GM12878 (cell line): ENCODE data around the gene NEK2. TPM values are rescaled to one million over a fixed set of nuclear protein-coding genes. Genes with fewer than 3 reads are reported as not detected.

Experiments
- ATF2 ChIP-seq: IDR thresholded peaks from 2 replicates; pipeline ENCODE4 v1.6.1; 2012; ENCODE audit warnings: low read length, inconsistent platforms
- CTCF ChIP-seq, 3 experiments: IDR thresholded peaks in 2 of 3; conservative IDR thresholded peaks in 1 of 3; 2 replicates each; pipeline ENCODE4 v1.5.1; 2011; ENCODE audit warnings: low read depth in 3 of 3, low read length in 3 of 3, mild to moderate bottlenecking in 3 of 3, control low read depth in 2 of 3, moderate library complexity in 2 of 3, inconsistent platforms in 1 of 3, mixed read lengths in 1 of 3; ENCODE audit not compliant: control insufficient read depth in 2 of 3, insufficient read depth in 1 of 3; ENCODE audit errors: extremely low read depth in 1 of 3
- FOS ChIP-seq: IDR thresholded peaks from 3 replicates; pipeline ENCODE4 v1.6.1; 2011; ENCODE audit warnings: borderline replicate concordance; ENCODE audit not compliant: insufficient read length; ENCODE audit errors: extremely low read depth
- HDAC2 ChIP-seq: fragments of 200-600 bp; sonication (generic); IDR thresholded peaks from 2 replicates; pipeline ENCODE4 v1.6.1; 2017
- MTA2 ChIP-seq: fragments of 450-650 bp; IDR thresholded peaks from 2 replicates; pipeline ENCODE4 v1.6.1; 2016; ENCODE audit warnings: low read depth, mild to moderate bottlenecking, moderate library complexity
- MXI1 ChIP-seq: fragments of 150-350 bp; IDR thresholded peaks from 2 replicates; pipeline ENCODE4 v1.6.1; 2011; ENCODE audit warnings: low read depth, mild to moderate bottlenecking, inconsistent platforms, low read length, improper control_type of control experiment
- RELA ChIP-seq: fragments of 450-650 bp; IDR thresholded peaks from 2 replicates; pipeline ENCODE4 v1.8.0; 2014; ENCODE audit warnings: borderline replicate concordance; ENCODE audit not compliant: partially characterized antibody
- REST ChIP-seq: IDR thresholded peaks from 2 replicates; pipeline ENCODE4 v1.6.1; 2012; ENCODE audit warnings: mild to moderate bottlenecking, low read depth, low read length
- SP1 ChIP-seq: IDR thresholded peaks from one replicate; pipeline ENCODE4 v1.6.1; 2011; ENCODE audit warnings: low read depth, low read length
- ZNF592 ChIP-seq: fragments of 450-650 bp; IDR thresholded peaks from 2 replicates; pipeline ENCODE4 v1.6.1; 2017; ENCODE audit warnings: mild to moderate bottlenecking, moderate library complexity
- ZNF687 ChIP-seq: fragments of 450-650 bp; IDR thresholded peaks from 2 replicates; pipeline ENCODE4 v1.6.1; 2017; ENCODE audit warnings: mild to moderate bottlenecking, moderate library complexity
- polyA plus RNA-seq, 11 experiments: library from polyadenylated mRNA; depleted of rRNA in 4 of 11; unstranded in 6 of 11; stranded (reverse) in 5 of 11; fragments of >200 nt; fragmentation: Nextera tagmentation in 4 of 11; fragmentation: Illumina TruSeq in 1 of 11; extraction: Ambion mirVana in 4 of 11; extraction: Trizol in 1 of 11; gene quantifications; 1 replicate in 1 of 11; 2 replicates in 10 of 11; pipeline versions ENCODE4 v1.2.1 to v1.2.3, GENCODE V29; 2011 to 2016; ENCODE audit warnings: inconsistent platforms in 2 of 11, missing spikeins in 2 of 11, low read depth in 1 of 11
- total RNA-seq, 4 experiments: library from RNA; depleted of rRNA in 3 of 4; stranded (reverse); fragments of >200 nt in 3 of 4; fragmentation: Illumina TruSeq in 1 of 4; extraction: Trizol in 1 of 4; gene quantifications; 2 replicates each; pipeline versions ENCODE4 v1.2.1 to v1.2.3, GENCODE V29; 2013 to 2021

The NEK2 gene
- total and polyA plus RNA-seq, 10 of the 15 experiments (the other 5 are each of a cell fraction or from before 2014, with no cell fraction given) = 16.7 to 49.7 (median 36.9) TPM

GRCh38 chr1:211677659-211678058 is 2.2 kb upstream of the NEK2 start (continued):
- no peak for TF ChIP-seq ZNF687
- no peak for TF ChIP-seq ATF2
- TF ChIP-seq ZNF592 = no peak
- TF ChIP-seq HDAC2 = no peak
- no peak for TF ChIP-seq CTCF (IDR thresholded peaks at IDR 0.05 in 2 of 3, conservative IDR thresholded peaks at IDR 0.05 in 1 of 3; ENCODE audit: control insufficient read depth in 2 of 3, extremely low read depth in 1 of 3, insufficient read depth in 1 of 3, low read depth in 3 of 3, low read length in 3 of 3)
- TF ChIP-seq MXI1 = no peak
- TF ChIP-seq RELA = no peak
- TF ChIP-seq FOS = no peak
- no peak for TF ChIP-seq SP1
- peak; percentile 66 for TF ChIP-seq MTA2
- TF ChIP-seq REST = no peak
